Stomach (tissue), 9 donors: ENCODE data around the gene DENND6A. TPM values are rescaled to one million over a fixed set of nuclear protein-coding genes. Genes with fewer than 3 reads are reported as not detected.

Source experiments
- DNase-seq, 2 donors: peaks; one replicate each; pipeline versions ENCODE4 v3.0.0 to v3.0.0-alpha.2; 2013 to 2019
- H3K27ac ChIP-seq, 5 donors: fragments of 200-600 bp in 4 of 5; sonication (generic) in 4 of 5; one replicate each; pipeline ENCODE4 v1.5.1; 2013 to 2019; ENCODE audit warnings: mild to moderate bottlenecking in 1 of 5, moderate library complexity in 1 of 5
- H3K27me3 ChIP-seq, 3 donors: fragments of 200-600 bp; sonication (generic); one replicate each; pipeline ENCODE4 v1.5.1; 2017 to 2019; ENCODE audit warnings: mixed run types in 1 of 3
- H3K36me3 ChIP-seq, 4 donors: fragments of 200-600 bp; sonication (generic); 1 replicate in 3 of 4; 2 replicates in 1 of 4; pipeline ENCODE4 v1.5.1; 2016 to 2019
- H3K4me1 ChIP-seq, 4 donors: fragments of 200-600 bp; sonication (generic); one replicate each; pipeline ENCODE4 v1.5.1; 2016 to 2019
- H3K4me3 ChIP-seq, 4 donors: fragments of 200-600 bp; sonication (generic) in 3 of 4; one replicate each; pipeline ENCODE4 v1.5.1; 2016 to 2019; ENCODE audit warnings: mild to moderate bottlenecking in 1 of 4
- H3K9me3 ChIP-seq, 4 donors: fragments of 200-600 bp; sonication (generic); one replicate each; pipeline ENCODE4 v1.5.1; 2016 to 2019
- CTCF ChIP-seq, 7 experiments: fragments of 450-650 bp in 4 of 7; fragments of 200-600 bp in 3 of 7; sonication (generic) in 3 of 7; IDR thresholded peaks; one replicate each; pipeline ENCODE4 v1.5.1; 2016 to 2019; ENCODE audit warnings: antibody characterized with exemption in 7 of 7, control low read depth in 2 of 7, mild to moderate bottlenecking in 1 of 7
- EP300 ChIP-seq: sonication (generic); formaldehyde crosslinking; IDR thresholded peaks from one replicate; pipeline ENCODE4 v1.6.1; 2017; ENCODE audit warnings: antibody characterized with exemption
- POLR2A ChIP-seq, 4 donors: fragments of 450-650 bp; IDR thresholded peaks; one replicate each; pipeline ENCODE4 v1.6.1; 2016; ENCODE audit warnings: antibody characterized with exemption in 4 of 4, control low read depth in 2 of 4, mild to moderate bottlenecking in 1 of 4, moderate library complexity in 1 of 4
- POLR2AphosphoS5 ChIP-seq, 3 donors: sonication (generic); formaldehyde crosslinking; IDR thresholded peaks; one replicate each; pipeline ENCODE4 v1.6.1; 2016; ENCODE audit warnings: antibody characterized with exemption in 3 of 3
- WGBS, 5 donors: extraction: QIAGEN DNeasy Blood & Tissue Kit in 3 of 5; methylation state at CpG; one replicate each; pipeline versions ENCODE4 v1.1.5 to v1.1.7; 2013 to 2018; 5-methylcytosine and 5-hydroxymethylcytosine counted together
- intact Hi-C: fragments of 100-400 bp; cut with DNase I; formaldehyde crosslinking; loops from one replicate; pipeline ENCODE4 v1.15.1; 2023; ENCODE audit warnings: low total_unique reads
- polyA plus RNA-seq, 3 donors: library from polyadenylated mRNA; stranded (reverse); fragments of 200-250 nt; gene quantifications; one replicate each; pipeline ENCODE4 v1.2.3, GENCODE V29; 2013
- total RNA-seq, 5 donors: library from RNA; depleted of rRNA; stranded (reverse); fragments of >200 nt; gene quantifications; one replicate each; pipeline versions ENCODE4 v1.1.0 to v1.2.3, GENCODE V29; 2014 to 2016
- donor health status: healthy with polysubstance abuse.
- donor health status: Bipolar disorder and iron deficiency.
- donor health status: healthy.

Gene DENND6A
- total and polyA plus RNA-seq, 8 donors = 6.5 to 110 (median 11.0) TPM

DNA sequence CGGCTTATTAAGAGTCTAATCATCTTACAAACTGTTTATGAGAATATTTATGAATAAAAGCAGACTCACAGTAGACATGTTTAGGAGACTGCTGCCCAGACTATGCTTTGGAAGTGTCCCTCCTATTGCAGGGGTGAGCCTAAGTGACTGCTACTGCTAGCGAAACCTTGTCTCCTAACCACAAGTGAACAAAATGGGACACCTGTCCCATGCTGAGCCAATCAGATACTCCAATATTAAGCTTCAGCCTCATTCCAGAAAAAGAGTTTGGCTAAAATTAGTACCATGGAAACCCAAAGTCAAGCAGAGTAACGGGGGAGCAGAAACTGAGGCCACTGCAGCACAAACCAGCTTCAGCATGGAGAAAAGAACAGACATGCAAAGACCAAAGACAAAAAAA is 4.6 kb downstream of the DENND6A start:
- TF ChIP-seq CTCF (IDR thresholded peaks at IDR 0.05) = no peak
- no peak for TF ChIP-seq POLR2AphosphoS5 (IDR thresholded peaks at IDR 0.05)
- no peak for TF ChIP-seq POLR2A (IDR thresholded peaks at IDR 0.05)
- TF ChIP-seq EP300 = no peak
- intact Hi-C loops = no loop called here
- peaks cover 0 to 8% (median 3%) of the 10 kb centered on the region in 4 donors for H3K36me3 ChIP-seq
- 81 to 89% (median 82%) methylated on average over 3 of the region's 3 CpGs for WGBS, 5 donors
- no peak for DNase-seq
- H3K9me3 ChIP-seq = no peaks in the 10 kb centered on the region
- H3K4me3 ChIP-seq = no peak overlapping the region
- no peaks in the 10 kb centered on the region for H3K27me3 ChIP-seq
- H3K27ac ChIP-seq = peak overlapping the region in 2 of 5 donors; percentile 20 to 96
- peaks cover 38 to 81% (median 56%) of the 10 kb centered on the region in 4 donors for H3K4me1 ChIP-seq

- WGBS, 5 donors = 56 to 77% (median 64%) methylated on average over 2 of the region's 2 CpGs
- Histone ChIP-seq H3K9me3 (no peaks in the 10 kb centered on the region), H3K27ac (no peak overlapping the region), H3K36me3 (peaks cover 0 to 31% (median 25%) of the 10 kb centered on the region in 4 donors), H3K4me3 (no peak overlapping the region), H3K27me3 (no peaks in the 10 kb centered on the region), H3K4me1 (peaks cover 13 to 74% (median 45%) of the 10 kb centered on the region in 4 donors)
- intact Hi-C loops = no loop called here
- no peak for TF ChIP-seq POLR2AphosphoS5 (IDR thresholded peaks at IDR 0.05)
- no peak for TF ChIP-seq CTCF (IDR thresholded peaks at IDR 0.05)
- no peak for TF ChIP-seq POLR2A (IDR thresholded peaks at IDR 0.05)
- no peak for TF ChIP-seq EP300
- no peak for DNase-seq
Observed at GRCh38 chr3:57683286-57683685, 9.6 kb downstream of the DENND6A start.

- no peaks in the 10 kb centered on the region for H3K9me3 ChIP-seq
- H3K36me3 ChIP-seq = peaks cover 0 to 33% (median 27%) of the 10 kb centered on the region in 4 donors
- no peak overlapping the region for H3K27ac ChIP-seq
- 4 to 100% (median 34%) methylated on average over 1 of the region's 1 CpG for WGBS, 5 donors
- no peaks in the 10 kb centered on the region for H3K27me3 ChIP-seq
- peaks cover 9 to 66% (median 36%) of the 10 kb centered on the region in 4 donors for H3K4me1 ChIP-seq
- H3K4me3 ChIP-seq = no peak overlapping the region
- intact Hi-C loops = no loop called here
- TF ChIP-seq EP300 (no peak), POLR2AphosphoS5 (IDR thresholded peaks at IDR 0.05) (no peak), POLR2A (IDR thresholded peaks at IDR 0.05) (no peak), CTCF (IDR thresholded peaks at IDR 0.05) (no peak)
- DNase-seq = no peak
Observed at GRCh38 chr3:57682284-57682683, 10.6 kb downstream of the DENND6A start.

DNA sequence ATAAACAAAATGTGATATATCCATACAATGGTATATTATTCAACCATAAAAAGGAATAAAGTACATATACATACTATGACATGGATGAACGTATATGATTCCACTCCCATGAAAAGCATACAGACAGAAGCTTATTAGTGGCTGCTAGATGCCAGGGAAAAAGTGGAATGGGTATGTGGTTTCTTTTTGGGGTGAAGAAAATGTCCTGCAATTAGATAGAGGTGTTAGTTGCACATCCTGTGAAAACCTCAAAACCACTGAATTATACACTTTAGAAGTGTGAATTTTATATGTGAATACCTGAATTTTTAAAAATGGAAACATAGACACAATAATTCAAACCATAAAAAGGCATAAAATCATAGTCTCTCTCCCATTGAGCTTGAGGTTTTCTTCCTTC is 11.2 kb downstream of the DENND6A start:
- H3K27me3 ChIP-seq = no peaks in the 10 kb centered on the region
- no peak for DNase-seq
- peaks cover 0 to 33% (median 27%) of the 10 kb centered on the region in 4 donors for H3K36me3 ChIP-seq
- H3K9me3 ChIP-seq = no peaks in the 10 kb centered on the region
- H3K27ac ChIP-seq = no peak overlapping the region
- WGBS, 5 donors = 83 to 94% (median 88%) methylated on average over 1 of the region's 1 CpG
- TF ChIP-seq CTCF (IDR thresholded peaks at IDR 0.05) = no peak
- TF ChIP-seq POLR2AphosphoS5 (IDR thresholded peaks at IDR 0.05) = no peak
- TF ChIP-seq EP300 = no peak
- TF ChIP-seq POLR2A (IDR thresholded peaks at IDR 0.05) = no peak
- peaks cover 3 to 64% (median 33%) of the 10 kb centered on the region in 4 donors for H3K4me1 ChIP-seq
- intact Hi-C loops = no loop called here
- no peak overlapping the region for H3K4me3 ChIP-seq
